PFSK-1 (cell line): ENCODE measurements around the gene PITHD1.

Experiments
- SIN3A ChIP-seq: IDR thresholded peaks from 2 replicates; pipeline ENCODE4 v1.6.1; 2012; ENCODE audit warnings: mild to moderate bottlenecking, low read length, moderate library complexity, borderline replicate concordance; ENCODE audit not compliant: insufficient read depth
- TAF1 ChIP-seq: IDR thresholded peaks from 2 replicates; pipeline ENCODE4 v1.6.1; 2012; ENCODE audit warnings: low read length, control low read depth, borderline replicate concordance; ENCODE audit not compliant: insufficient read depth

- TF ChIP-seq SIN3A (0 out of 2 replicates have a peak, but pooled peaks have one; percentile 29), TAF1 (no peak)
Observed at GRCh38 chr1:23790696-23791515, 12.7 kb downstream of the PITHD1 start, which contains the start of gene LYPLA2.
